ENCODE data around the gene ACBD5. TPM values are rescaled to one million over a fixed set of nuclear protein-coding genes. Genes with fewer than 3 reads are reported as not detected.
A peak's percentile ranks its signal among the peaks of the same experiment; 100 is the strongest.
"Not testable (repeated sequence)": the region's sequence is repeated elsewhere in the genome, so short reads cannot be mapped to it uniquely, and the experiment has no call there.

The ACBD5 gene
- total and polyA plus RNA-seq, 7 experiments from 2014 or later = 6.9 to 22.2 (median 19.2) TPM

DNA sequence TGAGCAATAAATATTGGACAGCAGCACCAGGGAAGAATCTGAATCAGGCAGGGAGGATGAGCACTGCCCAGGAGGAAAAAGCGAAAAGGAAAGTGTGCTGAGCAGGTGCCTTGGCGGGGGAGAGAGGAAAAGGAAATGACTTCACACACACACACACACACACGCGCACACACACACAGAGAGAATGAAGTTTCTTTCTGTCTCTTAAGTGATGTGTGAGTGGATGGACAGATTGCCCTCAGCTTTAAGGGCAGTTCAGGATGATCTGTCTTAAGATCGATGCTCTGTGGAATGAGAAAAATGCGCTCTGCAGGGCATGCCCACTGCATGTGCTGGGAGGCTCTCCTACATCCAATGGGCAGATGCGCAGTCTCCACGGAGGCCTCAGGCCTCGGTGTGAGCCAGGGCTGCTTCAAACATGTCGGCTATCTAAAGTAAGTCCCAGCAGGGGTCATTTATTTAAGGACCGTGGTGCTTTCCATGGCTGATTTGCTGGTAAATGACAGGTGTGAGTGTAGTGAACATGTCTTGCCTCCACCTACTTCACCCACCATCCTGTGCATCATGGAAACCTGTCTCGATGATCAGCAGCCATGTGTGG lies 2.5 kb upstream of the ACBD5 start:
- intact Hi-C loops (cut with micrococcal nuclease) = loop anchor here (1.0 to 5.0 kb wide), 20 partner anchors 9 to 1434 kb away; partner anchors contain the start of genes APBB1IP (in 2 of the 2), MASTL (in 2 of the 2), ABI1 (in 1 of the 2) and ANKRD26 (in 1 of the 2)
- POLR2A ChIA-PET = interaction anchor here (0.6 to 2.8 kb wide), 10 partner anchors 13 to 262 kb away, joined by 3 to 83 read pairs (median 4); partner anchors contain the start of genes ANKRD26, MASTL, RAB18 and YME1L1
- H3K4me1 ChIP-seq (ENCODE audit: control insufficient read depth in 2 of 2, insufficient read depth in 2 of 2, low read length in 2 of 2) = peaks cover 8 to 21% of the 10 kb centered on the region in 2 donors
- ATAC-seq (peak; percentile 73), DNase-seq (peak; percentile 31 to 84 (median 77))
- H3K9me3 ChIP-seq (ENCODE audit: control insufficient read depth in 2 of 3, low read length in 3 of 3) = no peaks in the 10 kb centered on the region
- H3K36me3 ChIP-seq (ENCODE audit: control insufficient read depth in 2 of 3, insufficient read depth in 3 of 3, low read length in 3 of 3) = peaks cover 0 to 6% (median 0%) of the 10 kb centered on the region in 3 experiments
- H3K27ac ChIP-seq (ENCODE audit: low read depth, low read length) = peak overlapping the region; percentile 93
- peaks cover 0 to 5% (median 0%) of the 10 kb centered on the region in 11 donors for H3K9me3 Mint-ChIP-seq
- H3K27ac Mint-ChIP-seq = peak overlapping the region; percentile 93 to 100 (median 97)
- CTCF ChIA-PET = interaction anchor here (1.0 to 2.3 kb wide), 4 partner anchors 12 to 21 kb away, joined by 3 to 5 read pairs (median 3); no protein-coding TSS in a partner anchor
- peaks cover 17 to 35% (median 34%) of the 10 kb centered on the region in 7 donors for H3K4me1 Mint-ChIP-seq
- peaks cover 0 to 5% (median 2%) of the 10 kb centered on the region in 5 donors for H3K36me3 Mint-ChIP-seq
- no peaks in the 10 kb centered on the region for H3K27me3 ChIP-seq (ENCODE audit: control insufficient read depth in 2 of 2, insufficient read depth in 2 of 2, low read length in 2 of 2)
- H3K4me3 Mint-ChIP-seq = peak overlapping the region; percentile 91 to 99 (median 98)
- H3K4me3 ChIP-seq (ENCODE audit: low read length) = peak overlapping the region; percentile 80
- H3K27me3 Mint-ChIP-seq = peaks cover 0 to 5% (median 0%) of the 10 kb centered on the region in 5 donors

DNA sequence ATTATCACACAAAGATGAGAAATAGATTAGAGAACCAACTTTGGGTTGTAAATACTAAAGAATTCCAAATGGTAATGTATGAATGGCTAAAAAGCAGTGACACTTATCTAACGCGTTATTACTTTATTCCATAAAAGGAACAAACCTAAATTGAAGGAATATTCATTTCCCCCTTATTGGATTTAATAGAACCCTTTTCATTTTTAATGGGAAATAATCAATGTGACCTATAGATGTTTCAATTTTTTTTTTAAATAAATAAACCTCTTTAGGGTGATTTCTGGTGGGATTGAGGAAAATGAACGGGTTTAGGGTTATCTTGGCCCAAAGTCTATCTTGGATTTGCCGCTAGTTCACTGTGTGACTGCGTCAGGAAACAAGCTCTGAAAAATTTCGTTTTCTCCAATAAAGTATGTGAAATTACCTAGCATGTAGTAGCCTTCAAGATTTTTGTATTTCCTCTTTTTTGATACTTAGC lies 1.9 kb upstream of the ACBD5 start:
- Histone ChIP-seq H3K27ac (ENCODE audit: low read depth, low read length) (peak overlapping the region; percentile 93), H3K36me3 (ENCODE audit: control insufficient read depth in 2 of 3, insufficient read depth in 3 of 3, low read length in 3 of 3) (peaks cover 0 to 6% (median 0%) of the 10 kb centered on the region in 3 experiments), H3K9me3 (ENCODE audit: control insufficient read depth in 2 of 3, low read length in 3 of 3) (no peaks in the 10 kb centered on the region), H3K27me3 (ENCODE audit: control insufficient read depth in 2 of 2, insufficient read depth in 2 of 2, low read length in 2 of 2) (no peaks in the 10 kb centered on the region), H3K4me3 (ENCODE audit: low read length) (peak overlapping the region; percentile 80), H3K4me1 (ENCODE audit: control insufficient read depth in 2 of 2, insufficient read depth in 2 of 2, low read length in 2 of 2) (peaks cover 8 to 21% of the 10 kb centered on the region in 2 donors)
- POLR2A ChIA-PET = interaction anchor here (0.6 to 2.8 kb wide), 13 partner anchors 8 to 263 kb away, joined by 3 to 83 read pairs (median 3); partner anchors contain the start of genes ANKRD26, MASTL, RAB18 and YME1L1
- Mint-ChIP-seq H3K27me3 (peaks cover 0 to 5% (median 0%) of the 10 kb centered on the region in 5 donors), H3K27ac (peak overlapping the region; percentile 93 to 100 (median 97)), H3K9me3 (peaks cover 0 to 5% (median 0%) of the 10 kb centered on the region in 11 donors), H3K4me3 (peak overlapping the region; percentile 91 to 99 (median 98)), H3K4me1 (peaks cover 17 to 35% (median 34%) of the 10 kb centered on the region in 7 donors), H3K36me3 (peaks cover 0 to 5% (median 2%) of the 10 kb centered on the region in 5 donors)
- CTCF ChIA-PET = interaction anchor here (0.8 to 2.3 kb wide), 6 partner anchors 8 to 88 kb away, joined by 3 to 6 read pairs (median 4); partner anchors contain the start of gene YME1L1
- intact Hi-C loops (cut with micrococcal nuclease) = loop anchor here (1.0 to 5.0 kb wide), 20 partner anchors 10 to 1435 kb away; partner anchors contain the start of genes APBB1IP (in 2 of the 2), MASTL (in 2 of the 2), ABI1 (in 1 of the 2) and ANKRD26 (in 1 of the 2)
- no peak for DNase-seq
- ATAC-seq = peak; percentile 0

DNA sequence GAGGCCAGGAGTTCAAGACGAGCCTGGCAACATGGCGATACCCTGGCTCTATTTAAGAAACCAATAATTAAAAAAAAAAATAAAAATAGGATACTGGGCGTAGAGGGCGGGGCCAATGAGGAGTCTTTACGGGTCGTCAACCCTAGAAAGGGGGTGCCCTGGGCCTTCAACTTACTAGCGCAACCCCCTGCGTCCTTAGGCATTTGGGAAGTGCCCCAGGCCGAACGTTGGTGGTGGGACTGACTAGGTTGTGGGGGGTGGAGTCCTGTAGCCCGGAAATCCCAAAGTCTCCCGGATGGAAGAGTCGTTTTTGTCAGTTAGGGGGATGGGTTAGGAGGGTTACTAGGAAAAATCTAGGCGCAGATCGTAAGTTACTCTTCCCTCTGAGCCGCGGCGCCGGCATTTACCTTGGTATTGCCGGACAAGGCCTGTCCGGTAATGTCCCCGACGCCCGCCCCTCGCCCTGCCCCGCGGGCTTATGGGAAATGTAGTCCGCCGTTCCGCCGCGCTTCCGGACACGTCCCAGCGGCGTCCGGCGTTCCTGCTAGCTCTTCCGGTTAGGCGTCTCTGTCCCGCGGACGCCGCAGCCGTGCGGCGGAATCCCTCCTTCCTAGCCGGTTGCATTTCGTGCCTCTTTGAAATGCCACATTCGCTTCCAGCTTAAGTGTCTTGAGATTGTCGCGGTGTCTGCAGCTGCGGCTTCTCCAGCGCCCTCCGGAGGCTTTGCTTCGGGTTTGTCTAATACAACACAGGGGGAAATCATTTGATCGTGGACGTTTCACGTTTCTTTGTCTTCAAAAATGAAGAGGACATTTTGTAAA lies 1.3 kb upstream of the ACBD5 start:
- intact Hi-C loops (cut with micrococcal nuclease) = loop anchor here (1.0 to 5.0 kb wide), 21 partner anchors 10 to 1435 kb away; partner anchors contain the start of genes APBB1IP (in 2 of the 2), MASTL (in 2 of the 2), ABI1 (in 1 of the 2) and ANKRD26 (in 1 of the 2)
- no peaks in the 10 kb centered on the region for H3K9me3 ChIP-seq (ENCODE audit: control insufficient read depth in 2 of 3, low read length in 3 of 3)
- ChIA-PET POLR2A (interaction anchor here (0.7 to 2.8 kb wide), 11 partner anchors 8 to 1061 kb away, joined by 3 to 83 read pairs (median 3); partner anchors contain the start of genes ANKRD26, MASTL, MPP7 and RAB18), CTCF (interaction anchor here (0.8 to 2.3 kb wide), 6 partner anchors 9 to 88 kb away, joined by 3 to 6 read pairs (median 4); partner anchors contain the start of gene YME1L1)
- peak overlapping the region; percentile 80 for H3K4me3 ChIP-seq (ENCODE audit: low read length)
- peak overlapping the region; percentile 93 for H3K27ac ChIP-seq (ENCODE audit: low read depth, low read length)
- peaks cover 0 to 5% (median 2%) of the 10 kb centered on the region in 5 donors for H3K36me3 Mint-ChIP-seq
- peaks cover 0 to 5% (median 0%) of the 10 kb centered on the region in 11 donors for H3K9me3 Mint-ChIP-seq
- peaks cover 8 to 21% of the 10 kb centered on the region in 2 donors for H3K4me1 ChIP-seq (ENCODE audit: control insufficient read depth in 2 of 2, insufficient read depth in 2 of 2, low read length in 2 of 2)
- peak overlapping the region; percentile 93 to 100 (median 97) for H3K27ac Mint-ChIP-seq
- ATAC-seq = peak; percentile 82
- H3K36me3 ChIP-seq (ENCODE audit: control insufficient read depth in 2 of 3, insufficient read depth in 3 of 3, low read length in 3 of 3) = peaks cover 0 to 6% (median 0%) of the 10 kb centered on the region in 3 experiments
- no peaks in the 10 kb centered on the region for H3K27me3 ChIP-seq (ENCODE audit: control insufficient read depth in 2 of 2, insufficient read depth in 2 of 2, low read length in 2 of 2)
- peaks cover 0 to 5% (median 0%) of the 10 kb centered on the region in 5 donors for H3K27me3 Mint-ChIP-seq
- H3K4me1 Mint-ChIP-seq = peaks cover 17 to 35% (median 34%) of the 10 kb centered on the region in 7 donors
- peak; percentile 79 to 89 (median 85) for DNase-seq
- peak overlapping the region; percentile 91 to 99 (median 98) for H3K4me3 Mint-ChIP-seq

DNA sequence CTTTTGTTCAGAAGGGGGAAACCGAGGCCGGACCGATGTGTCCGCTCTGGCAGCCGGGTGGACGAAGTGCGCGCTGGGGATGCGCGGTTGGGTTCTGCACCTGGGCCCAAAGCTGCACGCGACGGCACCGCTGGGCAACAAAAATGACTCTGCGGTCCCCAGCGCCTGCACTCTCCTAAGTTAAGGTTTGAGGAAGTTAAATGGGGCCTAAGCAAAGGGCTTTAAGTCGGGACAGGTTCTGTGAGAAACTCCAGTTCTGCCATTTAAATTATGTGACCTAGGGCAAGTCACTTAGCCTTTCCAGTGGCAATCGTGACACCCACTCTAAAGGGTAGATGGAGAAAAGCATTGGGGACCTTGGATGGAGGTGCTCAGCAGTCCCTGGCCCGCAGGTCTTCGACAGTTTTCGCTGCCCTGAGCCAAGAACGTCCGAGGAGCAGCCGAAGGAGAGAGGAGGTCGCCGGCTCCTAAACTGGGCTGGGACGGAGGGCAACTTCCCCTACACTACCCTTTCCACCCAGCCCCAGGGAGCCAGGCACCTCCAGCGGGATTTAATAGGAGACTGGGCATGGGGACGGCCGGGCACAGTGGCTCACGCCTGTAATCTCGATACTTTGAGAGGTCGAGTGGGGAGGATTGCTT lies 534 bp upstream of the ACBD5 start:
- ATAC-seq = peak; percentile 23
- Histone ChIP-seq H3K4me1 (ENCODE audit: control insufficient read depth in 2 of 2, insufficient read depth in 2 of 2, low read length in 2 of 2) (peaks cover 8 to 21% of the 10 kb centered on the region in 2 donors), H3K27ac (ENCODE audit: low read depth, low read length) (peak overlapping the region; percentile 93), H3K9me3 (ENCODE audit: control insufficient read depth in 2 of 3, low read length in 3 of 3) (no peaks in the 10 kb centered on the region), H3K4me3 (ENCODE audit: low read length) (peak overlapping the region; percentile 80), H3K36me3 (ENCODE audit: control insufficient read depth in 2 of 3, insufficient read depth in 3 of 3, low read length in 3 of 3) (peaks cover 0 to 6% (median 0%) of the 10 kb centered on the region in 3 experiments), H3K27me3 (ENCODE audit: control insufficient read depth in 2 of 2, insufficient read depth in 2 of 2, low read length in 2 of 2) (no peaks in the 10 kb centered on the region)
- Mint-ChIP-seq H3K27me3 (peaks cover 0 to 5% (median 0%) of the 10 kb centered on the region in 5 donors), H3K36me3 (peaks cover 0 to 5% (median 2%) of the 10 kb centered on the region in 5 donors), H3K9me3 (peaks cover 0 to 5% (median 0%) of the 10 kb centered on the region in 11 donors), H3K27ac (peak overlapping the region; percentile 93 to 100 (median 97)), H3K4me1 (peaks cover 17 to 35% (median 34%) of the 10 kb centered on the region in 7 donors), H3K4me3 (peak overlapping the region; percentile 91 to 99 (median 98))
- intact Hi-C loops (cut with micrococcal nuclease) = loop anchor here (2.0 to 5.0 kb wide), 10 partner anchors 46 to 1436 kb away; partner anchors contain the start of genes APBB1IP (in 1 of the 2), BAMBI (in 1 of the 2), MPP7 (in 1 of the 2) and PDSS1 (in 1 of the 2)
- CTCF ChIA-PET = no interaction called here
- peak; percentile 39 to 54 (median 48) for DNase-seq
- POLR2A ChIA-PET = interaction anchor here (2.6 kb wide), 1 partner anchor 87 kb away, joined by 21 read pairs; the partner anchor contains the start of genes MASTL and YME1L1

DNA sequence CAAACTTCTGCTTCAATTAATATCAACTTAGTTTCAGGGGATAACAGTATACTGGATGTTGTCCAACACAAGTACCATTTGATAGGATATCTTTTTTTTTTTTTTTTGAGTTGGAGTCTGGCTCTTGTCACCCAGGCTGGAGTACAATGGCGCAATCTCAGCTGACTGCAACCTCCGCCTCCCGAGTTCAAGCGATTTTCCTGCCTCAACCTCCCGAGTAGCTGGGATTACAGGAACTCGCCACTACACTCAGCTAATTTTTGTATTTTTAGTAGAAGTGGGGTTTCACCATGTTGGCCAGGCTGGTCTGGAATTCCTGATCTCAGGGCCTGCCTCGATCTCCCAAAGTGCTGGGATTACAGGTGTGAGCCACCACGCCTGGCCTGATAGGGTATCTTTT lies 3.1 kb downstream of the ACBD5 start:
- POLR2A ChIA-PET = interaction anchor here (0.9 to 1.4 kb wide), 2 partner anchors 13 to 83 kb away, joined by 3 to 4 read pairs; partner anchors contain the start of gene YME1L1
- intact Hi-C loops (cut with micrococcal nuclease); H3K9me3 Mint-ChIP-seq; ATAC-seq; H3K4me3 Mint-ChIP-seq; H3K9me3 ChIP-seq (ENCODE audit: control insufficient read depth in 2 of 3, low read length in 3 of 3); H3K36me3 ChIP-seq (ENCODE audit: control insufficient read depth in 2 of 3, insufficient read depth in 3 of 3, low read length in 3 of 3); H3K27ac ChIP-seq (ENCODE audit: low read depth, low read length); H3K27me3 Mint-ChIP-seq; DNase-seq; H3K4me3 ChIP-seq (ENCODE audit: low read length); H3K27me3 ChIP-seq (ENCODE audit: control insufficient read depth in 2 of 2, insufficient read depth in 2 of 2, low read length in 2 of 2); H3K27ac Mint-ChIP-seq; H3K36me3 Mint-ChIP-seq: not testable (repeated sequence)
- H3K4me1 Mint-ChIP-seq = peaks cover 6 to 22% (median 19%) of the 10 kb centered on the region in 7 donors
- CTCF ChIA-PET = interaction anchor here (0.6 to 1.1 kb wide), 2 partner anchors 15 kb away, joined by 3 to 4 read pairs; no protein-coding TSS in a partner anchor
- peaks cover 0 to 11% of the 10 kb centered on the region in 2 donors for H3K4me1 ChIP-seq (ENCODE audit: control insufficient read depth in 2 of 2, insufficient read depth in 2 of 2, low read length in 2 of 2)

Data from naive thymus-derived CD4-positive, alpha-beta T cell (primary cell).